Measurements from ENCODE around the gene SMOC2. TPM values are rescaled to one million over a fixed set of nuclear protein-coding genes. Genes with fewer than 3 reads are reported as not detected.

Gene SMOC2
- total RNA-seq, 1 experiment from 2014 or later: 0.42 TPM

- Histone ChIP-seq H3K4me2 (ENCODE audit: low read length) (no peak overlapping the region), H4K20me1 (ENCODE audit: insufficient read depth) (no peaks in the 10 kb centered on the region), H3K9me3 (ENCODE audit: control insufficient read depth in 1 of 2, insufficient read depth in 1 of 2, low read depth in 1 of 2, low read length in 2 of 2) (no peaks in the 10 kb centered on the region), H3K4me1 (ENCODE audit: control insufficient read depth in 1 of 2, insufficient read depth in 2 of 2, low read length in 2 of 2) (no peaks in the 10 kb centered on the region), H3K36me3 (ENCODE audit: control insufficient read depth in 1 of 2, insufficient read depth in 2 of 2, low read length in 2 of 2) (no peaks in the 10 kb centered on the region), H2AFZ (ENCODE audit: low read depth, low read length, poor library complexity, severe bottlenecking) (no peak overlapping the region), H3K9me2 (ENCODE audit: insufficient read depth) (no peaks in the 10 kb centered on the region), H3K4me3 (replicated peaks in 1 of 2; ENCODE audit: low read depth in 1 of 2, low read length in 2 of 2) (no peak overlapping the region), H3K27me3 (ENCODE audit: insufficient read depth, low read length) (no peaks in the 10 kb centered on the region), H3K9ac (ENCODE audit: low read length) (no peak overlapping the region), H3K79me2 (ENCODE audit: insufficient read depth, low read length) (no peaks in the 10 kb centered on the region), H3K27ac (ENCODE audit: low read depth, low read length) (no peak overlapping the region)
- intact Hi-C loops (cut with micrococcal nuclease): no loop called here
- CTCF ChIA-PET: no interaction called here
- TF ChIP-seq POLR2A (IDR thresholded peaks at IDR 0.05; ENCODE audit: borderline replicate concordance, extremely low read depth, insufficient read depth, insufficient read length) (no peak), EZH2 (IDR thresholded peaks at IDR 0.05) (no peak), FOSL1 (IDR thresholded peaks at IDR 0.05; ENCODE audit: low read depth) (no peak), CEBPB (IDR thresholded peaks at IDR 0.05; ENCODE audit: low read depth) (no peak), ZFX (IDR thresholded peaks at IDR 0.05) (no peak), ATF3 (IDR thresholded peaks at IDR 0.05) (no peak), EGR1 (IDR thresholded peaks at IDR 0.05; ENCODE audit: low read depth) (no peak), TCF7L2 (IDR thresholded peaks at IDR 0.05; ENCODE audit: borderline replicate concordance, extremely low read depth, insufficient read depth, insufficient read length) (no peak), RAD21 (IDR thresholded peaks at IDR 0.05; ENCODE audit: low read depth) (no peak), SP1 (IDR thresholded peaks at IDR 0.05; ENCODE audit: low read depth) (no peak), EZH2phosphoT487 (IDR thresholded peaks at IDR 0.05; ENCODE audit: borderline replicate concordance) (no peak), MAX (IDR thresholded peaks at IDR 0.05) (no peak), ZNF274 (IDR thresholded peaks at IDR 0.05; ENCODE audit: low read depth, low read length) (no peak), POLR2AphosphoS5 (IDR thresholded peaks at IDR 0.05; ENCODE audit: low read depth, low read length) (no peak), SIN3A (IDR thresholded peaks at IDR 0.05; ENCODE audit: low read depth) (no peak)
- no peak for DNase-seq (ENCODE audit: low read depth, low spot score)
- RAD21 ChIA-PET (ENCODE audit: low non-redundant PET in 1 of 2, low total read pairs in 2 of 2, uncharacterized antibody in 2 of 2, unreplicated experiment in 2 of 2): no interaction called here
- no peak for ATAC-seq
- POLR2A ChIA-PET: no interaction called here
- no TSS peak for BruUV-seq (replicated peaks)
These were observed 27.1 kb upstream of the SMOC2 start for GRCh38 chr6:168413856-168414255.
